Activated CD8-positive, alpha-beta T cell treated with anti-CD3 and anti-CD28 coated beads for 36 hours (primary cell): ENCODE data around the gene CBR3. TPM values are rescaled to one million over a fixed set of nuclear protein-coding genes. Genes with fewer than 3 reads are reported as not detected.

Experiments used
- ATAC-seq: fragments of 200-7000 bp; cut with Tn5 transposase; one replicate; pipeline ENCODE4 v1.10.0; 2021; ENCODE audit warnings: mild to moderate bottlenecking, moderate library complexity
- CTCF ChIA-PET: fragments of 350-600 bp; sonication (Branson Sonifier 250); formaldehyde crosslinking; loops from one replicate; lab custom pipeline; 2021; ENCODE audit warnings: antibody characterized with exemption; lab: Charles Lee
- POLR2A ChIA-PET: fragments of 350-600 bp; sonication (Branson Sonifier 250); formaldehyde crosslinking; loops from one replicate; lab custom pipeline; 2021; ENCODE audit warnings: antibody characterized with exemption; lab: Charles Lee
- DNase-seq: peaks from one replicate; pipeline ENCODE4 v3.0.0-alpha.2; 2020
- H3K27ac Mint-ChIP-seq: one replicate; pipeline ENCODE4 v1.8.0; 2021; ENCODE audit warnings: mild to moderate bottlenecking, mixed read lengths
- H3K27me3 Mint-ChIP-seq: one replicate; pipeline ENCODE4 v1.8.0; 2021; ENCODE audit warnings: mixed read lengths
- H3K36me3 Mint-ChIP-seq: one replicate; pipeline ENCODE4 v1.8.0; 2021; ENCODE audit warnings: low read depth, mixed read lengths
- H3K4me1 Mint-ChIP-seq: one replicate; pipeline ENCODE4 v1.8.0; 2021; ENCODE audit warnings: low read depth, mixed read lengths
- H3K4me3 Mint-ChIP-seq: one replicate; pipeline ENCODE4 v1.8.0; 2021; ENCODE audit warnings: mild to moderate bottlenecking, moderate library complexity, mixed read lengths
- H3K9me3 Mint-ChIP-seq: one replicate; pipeline ENCODE4 v1.8.0; 2021; ENCODE audit warnings: mixed read lengths
- CTCF ChIP-seq: fragments of 200-600 bp; IDR thresholded peaks from one replicate; pipeline ENCODE4 v1.8.0; 2022; ENCODE audit warnings: antibody characterized with exemption, mild to moderate bottlenecking
- intact Hi-C: fragments of 100-400 bp; cut with micrococcal nuclease; formaldehyde crosslinking; loops from one replicate; pipeline ENCODE4 v1.10.0; 2022
- total RNA-seq, 2 experiments: library from RNA; stranded (reverse); gene quantifications; one replicate each; pipeline ENCODE4 v1.2.3, GENCODE V29; 2021

The CBR3 gene
- total RNA-seq = 10 to 100 TPM; 13.5 to 14.8 TPM

- peak within 1 kb of the TSS; percentile 89 for H3K4me3 Mint-ChIP-seq
- ATAC-seq (peak; percentile 54), DNase-seq (peak; percentile 75)
- peaks cover 26% of the 10 kb centered on the region for H3K4me1 Mint-ChIP-seq
- no peaks in the 10 kb centered on the region for H3K9me3 Mint-ChIP-seq
- H3K27me3 Mint-ChIP-seq = no peaks in the 10 kb centered on the region
- CTCF ChIA-PET = interaction anchor here (1.2 to 4.6 kb wide), 4 partner anchors 9 to 185 kb away, joined by 3 to 24 read pairs (median 4); partner anchors contain the start of gene MORC3
- POLR2A ChIA-PET = interaction anchor here (1.0 to 1.8 kb wide), 2 partner anchors 20 to 22 kb away, joined by 3 to 8 read pairs; no protein-coding TSS in a partner anchor
- peak within 1 kb of the TSS; percentile 85 for H3K27ac Mint-ChIP-seq
- no peak for TF ChIP-seq CTCF
- intact Hi-C loops = no loop called here
- peaks cover 5% of the 10 kb centered on the region for H3K36me3 Mint-ChIP-seq
These were observed at the start of gene CBR3 for GRCh38 chr21:36134803-36135390. CBR3 (plus strand) TSS chr21:36135079; CDS start chr21:36135193, 114 bp downstream.

- intact Hi-C loops = no loop called here
- CTCF ChIA-PET = interaction anchor here (1.1 to 1.8 kb wide), 4 partner anchors 13 to 155 kb away, joined by 3 to 6 read pairs (median 5); partner anchors contain the start of gene CBR1
- Mint-ChIP-seq H3K27ac (no peak overlapping the region), H3K9me3 (no peaks in the 10 kb centered on the region), H3K4me1 (peaks cover 2% of the 10 kb centered on the region), H3K4me3 (no peak overlapping the region), H3K27me3 (no peaks in the 10 kb centered on the region), H3K36me3 (no peaks in the 10 kb centered on the region)
- ATAC-seq (no peak), DNase-seq (no peak)
- POLR2A ChIA-PET = interaction anchor here (1.0 to 1.3 kb wide), 2 partner anchors 15 to 16 kb away, joined by 3 to 4 read pairs; no protein-coding TSS in a partner anchor
- no peak for TF ChIP-seq CTCF
These were observed 47.3 kb upstream of the CBR3 start for GRCh38 chr21:36087362-36088138.

GRCh38 chr21:36089946-36090345 lies 44.9 kb upstream of the CBR3 start:
- ATAC-seq (no peak), DNase-seq (no peak)
- H3K9me3 Mint-ChIP-seq = peaks cover 12% of the 10 kb centered on the region

GRCh38 chr21:36092681-36093080 lies 42.2 kb upstream of the CBR3 start:
- H3K27me3 Mint-ChIP-seq = peaks cover 7% of the 10 kb centered on the region
- no peak for ATAC-seq
- POLR2A ChIA-PET = no interaction called here

More at GRCh38 chr21:36089946-36090345, 44.9 kb upstream of the CBR3 start:
- no peak overlapping the region for H3K27ac Mint-ChIP-seq
- intact Hi-C loops = no loop called here
- CTCF ChIA-PET = interaction anchor here (1.4 kb wide), 1 partner anchor 15 kb away, joined by 4 read pairs; no protein-coding TSS in a partner anchor
- H3K27me3 Mint-ChIP-seq = peaks cover 5% of the 10 kb centered on the region
- peaks cover 7% of the 10 kb centered on the region for H3K36me3 Mint-ChIP-seq
- H3K4me1 Mint-ChIP-seq = peaks cover 2% of the 10 kb centered on the region
- no peak overlapping the region for H3K4me3 Mint-ChIP-seq
- TF ChIP-seq CTCF = no peak
- POLR2A ChIA-PET = interaction anchor here (0.6 kb wide), 1 partner anchor 9 kb away, joined by 5 read pairs; no protein-coding TSS in a partner anchor

More at GRCh38 chr21:36092681-36093080, 42.2 kb upstream of the CBR3 start:
- no peak for TF ChIP-seq CTCF
- H3K36me3 Mint-ChIP-seq = peaks cover 7% of the 10 kb centered on the region
- no peak overlapping the region for H3K4me3 Mint-ChIP-seq
- intact Hi-C loops = no loop called here
- no peak for DNase-seq
- H3K27ac Mint-ChIP-seq = no peak overlapping the region
- H3K9me3 Mint-ChIP-seq = peaks cover 13% of the 10 kb centered on the region
- H3K4me1 Mint-ChIP-seq = no peaks in the 10 kb centered on the region
- CTCF ChIA-PET = no interaction called here
